Kidney epithelial cell (primary cell): Measurements from ENCODE around the gene C1QTNF9B. TPM values are rescaled to one million over a fixed set of nuclear protein-coding genes. Genes with fewer than 3 reads are reported as not detected.

ENCODE experiments used
- DNase-seq: peaks from one replicate; pipeline ENCODE4 v3.0.0-alpha.2; 2010; ENCODE audit warnings: low read depth
- H3K27me3 ChIP-seq: 2 replicates; pipeline ENCODE4 v1.6.0; 2011; ENCODE audit warnings: low read length; ENCODE audit not compliant: control insufficient read depth, insufficient read depth
- H3K36me3 ChIP-seq: 2 replicates; pipeline ENCODE4 v1.5.1; 2011; ENCODE audit warnings: low read length; ENCODE audit not compliant: control insufficient read depth, insufficient read depth
- H3K4me3 ChIP-seq: 2 replicates; pipeline ENCODE4 v1.5.1; 2011; ENCODE audit warnings: low read depth, mild to moderate bottlenecking, control low read depth, low read length
- total RNA-seq: library from RNA; depleted of rRNA; stranded (reverse); fragments of >200 nt; gene quantifications from 2 replicates; pipeline ENCODE4 v1.2.3, GENCODE V29; 2015
- TF ChIP-seq, protein P1 (sequence below): IDR thresholded peaks from 2 replicates; pipeline ENCODE4 v1.5.1; 2011; ENCODE audit warnings: mild to moderate bottlenecking, moderate library complexity, low read length, control low read depth, inconsistent platforms; ENCODE audit not compliant: insufficient read depth, poor library complexity, severe bottlenecking

C1QTNF9B gene
- total RNA-seq, 1 donor from 2014 or later: not detected

- DNase-seq: no peak
- TF ChIP-seq, protein P1, sequence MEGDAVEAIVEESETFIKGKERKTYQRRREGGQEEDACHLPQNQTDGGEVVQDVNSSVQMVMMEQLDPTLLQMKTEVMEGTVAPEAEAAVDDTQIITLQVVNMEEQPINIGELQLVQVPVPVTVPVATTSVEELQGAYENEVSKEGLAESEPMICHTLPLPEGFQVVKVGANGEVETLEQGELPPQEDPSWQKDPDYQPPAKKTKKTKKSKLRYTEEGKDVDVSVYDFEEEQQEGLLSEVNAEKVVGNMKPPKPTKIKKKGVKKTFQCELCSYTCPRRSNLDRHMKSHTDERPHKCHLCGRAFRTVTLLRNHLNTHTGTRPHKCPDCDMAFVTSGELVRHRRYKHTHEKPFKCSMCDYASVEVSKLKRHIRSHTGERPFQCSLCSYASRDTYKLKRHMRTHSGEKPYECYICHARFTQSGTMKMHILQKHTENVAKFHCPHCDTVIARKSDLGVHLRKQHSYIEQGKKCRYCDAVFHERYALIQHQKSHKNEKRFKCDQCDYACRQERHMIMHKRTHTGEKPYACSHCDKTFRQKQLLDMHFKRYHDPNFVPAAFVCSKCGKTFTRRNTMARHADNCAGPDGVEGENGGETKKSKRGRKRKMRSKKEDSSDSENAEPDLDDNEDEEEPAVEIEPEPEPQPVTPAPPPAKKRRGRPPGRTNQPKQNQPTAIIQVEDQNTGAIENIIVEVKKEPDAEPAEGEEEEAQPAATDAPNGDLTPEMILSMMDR: no peak
- Histone ChIP-seq H3K36me3 (no peaks in the 10 kb centered on the region), H3K4me3 (no peak overlapping the region), H3K27me3 (no peaks in the 10 kb centered on the region)
Observed at GRCh38 chr13:23918208-23918607, 20.9 kb upstream of the C1QTNF9B start.

GRCh38 chr13:23915308-23915707, 18.0 kb upstream of the C1QTNF9B start:
- no peaks in the 10 kb centered on the region for H3K36me3 ChIP-seq
- no peaks in the 10 kb centered on the region for H3K27me3 ChIP-seq
- no peak for DNase-seq
- TF ChIP-seq, protein P1: peak; percentile 3
- H3K4me3 ChIP-seq: no peak overlapping the region

- DNase-seq: no peak
- H3K36me3 ChIP-seq: no peaks in the 10 kb centered on the region
- TF ChIP-seq, protein P1: no peak
Observed at GRCh38 chr13:23912469-23912868, 15.2 kb upstream of the C1QTNF9B start.

GRCh38 chr13:23909606-23910005, 12.3 kb upstream of the C1QTNF9B start:
- H3K36me3 ChIP-seq: no peaks in the 10 kb centered on the region
- no peak for DNase-seq
- TF ChIP-seq, protein P1: no peak
- no peaks in the 10 kb centered on the region for H3K27me3 ChIP-seq
- H3K4me3 ChIP-seq: no peak overlapping the region

More at GRCh38 chr13:23912469-23912868, 15.2 kb upstream of the C1QTNF9B start:
- Histone ChIP-seq H3K4me3 (no peak overlapping the region), H3K27me3 (no peaks in the 10 kb centered on the region)

DNA sequence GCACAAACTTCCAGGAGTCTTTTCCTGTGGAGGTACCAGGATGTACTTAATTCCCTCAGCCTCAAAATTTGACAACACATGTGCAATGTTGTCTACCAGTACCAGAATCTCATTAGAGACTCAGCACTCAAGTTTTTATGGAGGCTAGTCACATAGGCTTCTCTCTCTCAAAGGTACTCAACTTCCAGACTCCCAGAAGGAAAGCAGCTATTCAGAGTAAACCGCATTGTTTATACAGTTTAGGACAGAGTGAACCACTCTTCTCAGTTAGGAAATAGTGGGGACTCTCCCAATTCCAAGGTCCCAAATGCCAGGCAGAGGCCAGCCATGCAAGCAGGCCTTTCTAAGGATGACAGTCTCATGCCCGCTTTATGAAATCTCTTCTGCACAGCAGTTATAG, 8.5 kb upstream of the C1QTNF9B start:
- H3K27me3 ChIP-seq: peaks cover 14% of the 10 kb centered on the region
- DNase-seq: no peak
- TF ChIP-seq, protein P1: no peak
- H3K36me3 ChIP-seq: no peaks in the 10 kb centered on the region
- no peak overlapping the region for H3K4me3 ChIP-seq

DNA sequence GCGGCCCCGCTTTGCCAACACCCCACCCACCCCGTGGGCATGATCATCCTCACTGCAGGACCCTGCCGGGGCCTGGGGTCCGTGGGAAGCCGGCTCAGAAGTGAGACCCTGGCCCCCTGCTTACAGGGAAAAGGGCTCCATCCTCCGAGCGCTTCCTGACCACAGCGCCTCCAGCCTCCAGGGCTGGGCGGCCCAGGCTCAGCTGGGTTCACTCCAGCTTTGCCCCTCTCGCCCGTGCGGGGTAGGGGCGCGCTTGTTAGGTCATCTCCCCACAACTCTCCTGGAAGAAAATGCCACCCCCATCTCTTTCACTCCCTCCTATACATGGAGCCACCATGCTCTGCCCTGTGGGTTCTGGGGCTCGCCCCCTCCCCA, 6.6 kb upstream of the C1QTNF9B start:
- Histone ChIP-seq H3K4me3 (no peak overlapping the region), H3K36me3 (no peaks in the 10 kb centered on the region), H3K27me3 (peaks cover 14% of the 10 kb centered on the region)
- TF ChIP-seq, protein P1: no peak
- no peak for DNase-seq
